ENCODE data around the gene MLLT10. TPM values are rescaled to one million over a fixed set of nuclear protein-coding genes. Genes with fewer than 3 reads are reported as not detected.
A peak's percentile ranks its signal among the peaks of the same experiment; 100 is the strongest.

The MLLT10 gene
- total RNA-seq, 1 donor from 2014 or later, result 15.8 TPM

DNA sequence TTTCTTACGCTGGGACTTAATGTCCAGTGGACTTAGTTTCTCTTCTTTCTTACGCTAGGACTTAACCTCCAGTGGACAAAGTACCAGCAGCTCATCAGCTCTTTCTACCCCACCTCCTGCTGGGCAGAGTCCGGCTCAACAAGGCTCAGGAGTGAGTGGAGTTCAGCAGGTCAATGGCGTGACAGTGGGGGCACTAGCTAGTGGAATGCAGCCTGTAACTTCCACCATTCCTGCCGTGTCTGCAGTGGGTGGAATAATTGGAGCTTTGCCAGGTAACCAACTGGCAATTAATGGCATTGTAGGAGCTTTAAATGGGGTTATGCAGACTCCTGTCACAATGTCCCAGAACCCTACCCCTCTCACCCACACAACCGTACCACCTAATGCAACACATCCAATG lies 199.7 kb downstream of the MLLT10 start:
- no peak overlapping the region for H3K4me3 ChIP-seq (ENCODE audit: low read depth, low read length)
- TF ChIP-seq, protein P1, sequence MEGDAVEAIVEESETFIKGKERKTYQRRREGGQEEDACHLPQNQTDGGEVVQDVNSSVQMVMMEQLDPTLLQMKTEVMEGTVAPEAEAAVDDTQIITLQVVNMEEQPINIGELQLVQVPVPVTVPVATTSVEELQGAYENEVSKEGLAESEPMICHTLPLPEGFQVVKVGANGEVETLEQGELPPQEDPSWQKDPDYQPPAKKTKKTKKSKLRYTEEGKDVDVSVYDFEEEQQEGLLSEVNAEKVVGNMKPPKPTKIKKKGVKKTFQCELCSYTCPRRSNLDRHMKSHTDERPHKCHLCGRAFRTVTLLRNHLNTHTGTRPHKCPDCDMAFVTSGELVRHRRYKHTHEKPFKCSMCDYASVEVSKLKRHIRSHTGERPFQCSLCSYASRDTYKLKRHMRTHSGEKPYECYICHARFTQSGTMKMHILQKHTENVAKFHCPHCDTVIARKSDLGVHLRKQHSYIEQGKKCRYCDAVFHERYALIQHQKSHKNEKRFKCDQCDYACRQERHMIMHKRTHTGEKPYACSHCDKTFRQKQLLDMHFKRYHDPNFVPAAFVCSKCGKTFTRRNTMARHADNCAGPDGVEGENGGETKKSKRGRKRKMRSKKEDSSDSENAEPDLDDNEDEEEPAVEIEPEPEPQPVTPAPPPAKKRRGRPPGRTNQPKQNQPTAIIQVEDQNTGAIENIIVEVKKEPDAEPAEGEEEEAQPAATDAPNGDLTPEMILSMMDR (conservative IDR thresholded peaks at IDR 0.05; ENCODE audit: low read depth, low read length), result peak; percentile 12
- DNase-seq (ENCODE audit: low read depth), result no peak

DNA sequence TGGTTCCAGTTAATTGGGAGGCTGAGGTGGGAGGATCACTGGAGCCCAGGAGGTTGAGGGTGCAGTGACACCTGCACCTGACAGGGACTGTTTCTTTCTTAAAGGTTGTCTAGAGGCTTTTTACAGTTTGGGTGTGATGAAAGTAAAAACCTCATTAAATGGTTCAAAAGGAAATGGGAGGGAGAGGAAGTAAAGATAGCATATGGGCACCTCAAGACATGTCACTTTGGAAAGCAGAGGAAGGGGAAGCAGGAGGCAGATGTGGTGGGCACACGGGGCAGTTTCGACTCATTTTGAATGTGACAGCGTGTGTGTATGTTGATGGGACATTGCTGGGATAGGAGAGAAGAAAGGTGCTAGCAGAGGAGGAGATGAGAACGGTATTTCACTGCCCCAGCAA lies 203.1 kb downstream of the MLLT10 start:
- H3K4me3 ChIP-seq (ENCODE audit: low read depth, low read length), result no peak overlapping the region
- TF ChIP-seq, protein P1 (conservative IDR thresholded peaks at IDR 0.05; ENCODE audit: low read depth, low read length), result no peak
- no peak for DNase-seq (ENCODE audit: low read depth)

DNA sequence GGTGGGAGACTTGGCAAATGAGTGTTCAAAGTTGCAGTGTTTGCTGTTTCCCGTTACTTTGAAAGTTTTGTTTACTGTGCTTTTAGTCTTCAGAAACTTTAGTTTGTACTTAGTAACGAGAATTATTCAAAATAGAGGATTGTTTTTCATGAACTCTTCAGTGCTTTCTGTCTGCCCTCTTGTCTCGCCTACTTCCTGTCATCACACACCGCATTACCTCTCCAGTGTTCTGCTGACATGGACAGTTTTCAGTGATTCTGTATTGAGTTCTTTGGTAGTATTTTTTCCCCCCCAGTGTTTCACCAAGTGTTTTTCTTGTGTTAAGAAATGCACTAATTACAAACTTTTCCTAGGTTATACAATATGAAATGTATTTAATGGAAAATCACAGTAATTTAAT lies 207.0 kb downstream of the MLLT10 start:
- TF ChIP-seq, protein P1 (conservative IDR thresholded peaks at IDR 0.05; ENCODE audit: low read depth, low read length), result no peak

DNA sequence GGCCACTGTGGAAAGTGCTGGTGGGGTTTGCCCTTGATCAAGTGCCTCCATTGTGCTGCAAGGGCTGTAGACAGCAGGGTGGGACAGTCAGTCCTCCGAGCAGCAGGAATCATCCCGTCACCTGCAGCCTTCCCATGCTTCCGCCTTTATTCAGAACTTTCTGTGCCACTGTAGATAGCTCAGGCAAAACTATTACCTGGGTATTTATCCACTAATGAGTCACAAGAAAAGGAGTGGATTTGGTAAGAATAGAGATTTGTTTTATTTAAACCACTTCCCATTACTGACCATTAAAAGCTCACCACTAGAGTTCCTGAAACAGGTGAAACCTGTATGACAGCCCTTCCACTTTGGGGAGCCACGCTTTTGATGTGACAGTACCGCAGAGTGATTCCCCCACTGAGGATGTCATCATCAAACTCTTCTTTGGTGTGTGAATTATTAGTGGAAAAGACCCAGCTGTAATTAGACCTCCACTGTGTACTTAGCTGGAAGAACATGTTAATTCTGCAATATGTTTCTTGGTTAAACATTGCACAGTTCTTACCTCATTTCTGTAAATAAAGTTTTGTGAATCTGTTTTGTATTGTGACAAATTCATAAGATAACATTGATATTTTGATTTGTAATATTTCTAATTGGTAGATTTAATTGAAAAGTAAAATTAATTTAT lies 208.8 kb downstream of the MLLT10 start:
- TF ChIP-seq, protein P1 (conservative IDR thresholded peaks at IDR 0.05; ENCODE audit: low read depth, low read length), result no peak
- DNase-seq (ENCODE audit: low read depth), result no peak
- H3K4me3 ChIP-seq (ENCODE audit: low read depth, low read length), result no peak overlapping the region

More for the DNA sequence above, 207.0 kb downstream of the MLLT10 start:
- DNase-seq (ENCODE audit: low read depth), result no peak
- no peak overlapping the region for H3K4me3 ChIP-seq (ENCODE audit: low read depth, low read length)

DNA sequence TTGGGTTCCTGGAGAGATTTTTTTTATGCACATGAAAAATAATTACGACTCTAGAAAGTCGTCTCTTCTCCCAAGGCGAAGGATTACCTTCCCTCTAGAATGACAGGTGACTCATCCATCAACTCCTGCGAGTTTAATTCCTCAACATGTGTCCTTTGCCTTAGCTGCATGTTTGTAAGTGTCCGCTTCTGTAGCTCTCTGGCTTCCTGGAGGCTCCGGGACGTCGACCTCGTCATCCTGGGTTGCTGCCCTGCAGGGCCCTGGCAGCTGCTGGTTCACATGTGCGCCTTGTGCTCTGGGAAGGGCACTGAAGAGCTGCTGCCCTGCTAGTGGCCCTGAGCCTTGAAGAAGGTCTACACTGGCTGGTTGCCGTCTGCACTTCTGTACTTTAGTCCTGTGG lies 210.2 kb downstream of the MLLT10 start:
- H3K4me3 ChIP-seq (ENCODE audit: low read depth, low read length), result no peak overlapping the region
- TF ChIP-seq, protein P1 (conservative IDR thresholded peaks at IDR 0.05; ENCODE audit: low read depth, low read length), result no peak
- DNase-seq (ENCODE audit: low read depth), result no peak

DNA sequence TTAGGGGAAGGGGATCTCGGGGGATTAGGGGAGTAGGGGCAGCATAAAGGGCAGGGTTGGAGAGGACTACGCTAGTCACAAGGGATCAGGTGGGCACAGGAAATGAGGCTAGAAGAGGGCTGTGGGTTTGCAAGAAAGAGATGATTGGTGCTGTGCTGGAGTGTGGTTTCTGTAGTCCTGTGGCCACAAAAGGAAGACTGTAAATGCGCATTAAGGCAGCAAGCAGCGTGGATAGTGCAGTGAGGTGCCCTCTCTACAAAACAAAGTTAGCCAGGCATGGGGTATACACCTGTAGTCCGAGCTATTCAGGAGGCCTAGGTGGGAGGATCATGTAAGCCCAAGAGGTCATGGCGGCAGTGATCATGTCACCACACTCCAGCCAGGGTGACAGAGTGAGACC lies 212.1 kb downstream of the MLLT10 start:
- no peak overlapping the region for H3K4me3 ChIP-seq (ENCODE audit: low read depth, low read length)
- TF ChIP-seq, protein P1 (conservative IDR thresholded peaks at IDR 0.05; ENCODE audit: low read depth, low read length), result no peak
- no peak for DNase-seq (ENCODE audit: low read depth)

DNA sequence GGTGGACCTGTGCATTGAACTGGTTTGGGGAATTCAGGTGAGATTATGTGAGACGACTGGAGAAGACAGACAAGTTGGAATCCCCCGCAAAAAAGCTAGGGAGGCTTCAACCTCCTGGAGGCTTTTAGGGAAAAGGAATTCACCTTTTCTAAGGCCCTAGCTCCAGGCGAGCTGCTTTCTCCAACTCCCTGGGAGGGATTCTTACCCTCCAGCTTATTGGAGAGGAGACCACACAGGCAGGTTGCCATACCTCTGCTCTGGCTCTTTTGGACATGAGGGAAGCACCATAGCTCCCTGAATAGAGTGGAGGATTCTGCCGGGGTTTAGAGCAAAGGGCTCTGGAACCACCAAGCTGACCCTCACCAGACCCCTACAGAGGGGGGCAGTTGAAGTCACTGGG lies 213.8 kb downstream of the MLLT10 start:
- DNase-seq (ENCODE audit: low read depth), result no peak
- TF ChIP-seq, protein P1 (conservative IDR thresholded peaks at IDR 0.05; ENCODE audit: low read depth, low read length), result no peak
- H3K4me3 ChIP-seq (ENCODE audit: low read depth, low read length), result no peak overlapping the region
